ENCODE measurements around the gene FBXO22.
A peak's percentile ranks its signal among the peaks of the same experiment; 100 is the strongest.

Gene FBXO22

DNA sequence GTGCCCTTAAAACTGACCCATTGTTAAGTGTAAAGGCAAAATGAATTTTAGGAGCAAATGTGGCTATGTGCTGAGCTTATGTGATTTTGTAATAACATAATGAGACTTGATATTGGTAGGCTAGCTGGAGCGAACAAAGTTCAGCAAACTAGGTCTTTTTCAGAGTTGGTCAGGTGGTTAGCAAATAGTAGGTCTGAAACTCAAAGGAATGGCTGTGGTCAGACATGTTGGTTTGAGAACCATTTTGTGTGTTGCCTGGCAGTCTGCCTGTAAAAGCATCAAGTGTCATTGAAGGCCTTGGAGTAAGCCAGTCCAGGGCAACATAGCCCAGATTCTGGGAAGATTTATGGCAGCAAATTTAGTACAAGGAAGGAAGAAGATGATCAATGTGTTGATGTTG is 16.4 kb downstream of the FBXO22 start:
- no peak overlapping the region for H3K4me3 ChIP-seq (ENCODE audit: low read depth, low read length)
- TF ChIP-seq, protein P1, sequence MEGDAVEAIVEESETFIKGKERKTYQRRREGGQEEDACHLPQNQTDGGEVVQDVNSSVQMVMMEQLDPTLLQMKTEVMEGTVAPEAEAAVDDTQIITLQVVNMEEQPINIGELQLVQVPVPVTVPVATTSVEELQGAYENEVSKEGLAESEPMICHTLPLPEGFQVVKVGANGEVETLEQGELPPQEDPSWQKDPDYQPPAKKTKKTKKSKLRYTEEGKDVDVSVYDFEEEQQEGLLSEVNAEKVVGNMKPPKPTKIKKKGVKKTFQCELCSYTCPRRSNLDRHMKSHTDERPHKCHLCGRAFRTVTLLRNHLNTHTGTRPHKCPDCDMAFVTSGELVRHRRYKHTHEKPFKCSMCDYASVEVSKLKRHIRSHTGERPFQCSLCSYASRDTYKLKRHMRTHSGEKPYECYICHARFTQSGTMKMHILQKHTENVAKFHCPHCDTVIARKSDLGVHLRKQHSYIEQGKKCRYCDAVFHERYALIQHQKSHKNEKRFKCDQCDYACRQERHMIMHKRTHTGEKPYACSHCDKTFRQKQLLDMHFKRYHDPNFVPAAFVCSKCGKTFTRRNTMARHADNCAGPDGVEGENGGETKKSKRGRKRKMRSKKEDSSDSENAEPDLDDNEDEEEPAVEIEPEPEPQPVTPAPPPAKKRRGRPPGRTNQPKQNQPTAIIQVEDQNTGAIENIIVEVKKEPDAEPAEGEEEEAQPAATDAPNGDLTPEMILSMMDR (conservative IDR thresholded peaks at IDR 0.05; ENCODE audit: low read depth, low read length), result no peak
- peak; percentile 63 for DNase-seq (ENCODE audit: low read depth)

DNA sequence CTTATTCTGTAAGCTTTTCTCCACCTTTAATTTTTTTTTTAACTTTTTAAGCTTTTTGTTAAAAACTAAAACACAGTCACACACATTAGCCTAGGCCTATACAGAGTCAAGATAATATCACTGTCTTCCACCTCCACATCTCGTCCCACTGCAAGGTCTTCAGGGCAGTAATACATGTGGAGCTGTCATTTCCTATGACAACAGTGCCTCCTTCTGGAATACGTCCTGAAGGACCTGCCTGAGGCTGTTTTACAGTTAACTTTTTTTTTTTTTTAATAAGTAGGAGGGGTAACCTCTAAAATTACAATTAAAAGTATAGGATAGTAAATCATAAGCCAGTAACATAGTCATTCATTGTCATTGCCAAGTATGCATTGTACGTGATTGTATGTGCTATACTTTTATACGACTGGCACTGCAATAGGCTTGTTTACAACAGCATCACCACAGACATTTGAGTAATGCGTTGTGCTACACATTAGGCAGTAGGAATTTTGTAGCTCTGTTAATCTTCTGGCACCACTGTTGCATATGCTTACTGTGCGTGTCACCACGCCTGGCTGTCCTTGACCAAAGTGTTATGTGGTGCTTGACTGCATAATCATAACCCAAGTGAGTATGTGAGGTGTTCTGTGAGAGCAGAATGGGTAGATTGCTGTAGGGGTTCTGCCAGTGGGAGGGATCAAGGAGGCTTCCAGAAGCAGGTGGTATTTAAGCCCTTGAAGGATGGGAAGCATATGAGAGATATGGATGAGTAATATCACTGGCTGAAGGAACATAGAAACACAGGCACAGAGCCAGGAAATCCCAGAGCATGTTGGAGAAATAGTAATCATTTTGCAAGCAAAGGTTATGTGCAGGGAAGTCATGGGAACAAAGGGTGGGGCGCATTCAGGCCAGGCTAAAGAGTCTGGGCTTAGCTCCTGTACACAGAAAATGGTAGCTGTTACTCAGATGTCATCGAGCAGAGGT is 18.3 kb downstream of the FBXO22 start:
- no peak overlapping the region for H3K4me3 ChIP-seq (ENCODE audit: low read depth, low read length)
- peak; percentile 90 for DNase-seq (ENCODE audit: low read depth)
- TF ChIP-seq, protein P1 (conservative IDR thresholded peaks at IDR 0.05; ENCODE audit: low read depth, low read length), result peak; percentile 64

DNA sequence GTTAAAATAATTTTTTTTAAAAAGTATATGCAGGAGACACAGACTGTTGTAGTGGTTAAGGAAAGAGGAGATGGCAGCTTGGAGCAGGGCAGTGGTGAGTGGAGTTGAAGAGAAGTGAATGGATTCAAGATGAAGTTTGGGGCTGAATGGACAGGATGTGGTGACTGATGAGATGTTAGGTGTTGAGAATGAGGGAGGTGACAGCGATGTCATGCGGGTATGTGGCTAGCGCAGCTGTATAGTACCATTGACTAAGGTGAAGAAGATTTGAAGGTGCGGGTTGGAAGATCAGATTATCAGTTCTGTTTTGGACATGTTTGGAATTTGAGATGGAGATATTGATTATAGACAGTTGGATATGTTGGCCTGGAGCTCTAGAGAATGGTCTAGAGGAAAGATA is 20.1 kb downstream of the FBXO22 start:
- no peak for DNase-seq (ENCODE audit: low read depth)
- no peak overlapping the region for H3K4me3 ChIP-seq (ENCODE audit: low read depth, low read length)
- TF ChIP-seq, protein P1 (conservative IDR thresholded peaks at IDR 0.05; ENCODE audit: low read depth, low read length), result no peak

DNA sequence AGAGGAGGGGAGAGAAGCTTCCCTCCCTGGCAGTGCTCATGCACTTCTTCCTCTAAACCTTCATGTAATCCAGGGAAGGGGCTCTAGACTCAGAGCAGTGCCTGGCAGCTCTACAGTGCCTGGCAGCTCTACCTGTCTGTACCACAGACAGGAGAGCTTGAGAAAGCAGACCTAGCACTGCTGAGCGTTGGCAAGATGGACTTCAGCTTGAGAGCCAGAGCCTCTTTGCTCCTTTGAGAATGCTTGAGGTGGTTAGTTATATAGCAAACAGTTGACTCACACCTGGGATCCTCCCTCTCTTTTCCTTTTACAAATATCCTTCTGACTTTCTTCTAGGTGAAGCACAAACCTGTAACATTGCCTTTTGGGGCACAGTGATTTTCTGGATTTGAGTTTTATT is 20.9 kb downstream of the FBXO22 start:
- DNase-seq (ENCODE audit: low read depth), result no peak
- no peak overlapping the region for H3K4me3 ChIP-seq (ENCODE audit: low read depth, low read length)
- TF ChIP-seq, protein P1 (conservative IDR thresholded peaks at IDR 0.05; ENCODE audit: low read depth, low read length), result no peak

DNA sequence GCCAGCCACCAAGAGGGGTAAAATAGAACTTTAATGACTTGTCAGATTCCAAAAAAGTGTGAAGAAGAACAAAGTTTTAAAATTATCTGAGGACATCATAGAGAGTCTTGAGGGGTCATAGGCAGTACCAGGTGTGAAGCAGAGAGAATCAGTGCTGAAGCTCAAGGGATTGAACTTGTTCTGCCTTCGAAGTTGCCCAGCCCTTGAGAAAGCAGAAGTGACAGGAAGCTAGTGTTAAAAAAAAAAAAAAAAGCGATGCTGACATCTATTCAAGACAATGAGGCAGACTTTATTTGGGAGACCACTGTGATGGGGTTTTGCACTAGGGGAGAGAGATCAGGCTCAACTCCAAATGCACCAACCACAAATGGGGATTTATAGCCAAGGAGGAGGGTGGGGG is 21.8 kb downstream of the FBXO22 start:
- no peak overlapping the region for H3K4me3 ChIP-seq (ENCODE audit: low read depth, low read length)
- no peak for DNase-seq (ENCODE audit: low read depth)
- TF ChIP-seq, protein P1 (conservative IDR thresholded peaks at IDR 0.05; ENCODE audit: low read depth, low read length), result no peak

DNA sequence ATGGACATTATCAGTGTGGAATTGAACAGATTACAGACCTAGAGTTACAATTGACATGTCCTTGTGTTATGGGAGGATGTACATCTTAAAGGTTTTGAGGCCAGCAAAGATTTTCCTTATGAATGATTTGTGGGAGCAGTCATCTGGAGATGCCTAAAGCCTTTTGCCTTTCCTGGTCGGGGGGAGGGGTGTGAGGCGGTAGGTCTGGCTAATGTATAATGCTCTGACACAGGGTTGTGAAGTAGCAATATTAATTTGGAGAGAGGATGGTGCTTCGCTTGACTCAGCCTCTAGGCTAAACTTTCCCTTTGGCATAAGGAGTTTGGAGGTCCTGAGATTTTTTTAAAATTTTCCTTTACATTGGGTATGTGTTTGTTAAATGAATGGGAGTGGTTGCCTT is 23.3 kb downstream of the FBXO22 start:
- H3K4me3 ChIP-seq (ENCODE audit: low read depth, low read length), result no peak overlapping the region
- DNase-seq (ENCODE audit: low read depth), result no peak
- TF ChIP-seq, protein P1 (conservative IDR thresholded peaks at IDR 0.05; ENCODE audit: low read depth, low read length), result no peak

DNA sequence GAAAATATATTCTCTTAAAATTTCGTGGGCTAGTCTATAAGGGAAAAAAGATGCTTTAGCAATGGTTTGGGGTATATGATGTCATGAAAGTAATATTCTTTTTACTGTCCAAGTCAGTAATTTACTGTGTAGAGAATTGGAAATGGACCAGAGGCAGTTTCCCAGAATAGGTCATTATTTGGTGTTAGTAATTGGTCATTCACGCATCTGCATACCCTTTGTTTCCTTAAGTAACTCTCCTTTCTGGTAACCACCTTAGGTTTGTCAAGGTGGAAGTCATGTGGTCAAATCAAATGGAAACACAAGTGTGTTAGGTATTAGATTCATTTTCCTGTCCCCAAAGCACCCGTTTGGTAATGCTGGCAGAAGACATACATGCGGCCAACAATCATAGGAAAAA is 23.9 kb downstream of the FBXO22 start:
- DNase-seq (ENCODE audit: low read depth), result no peak
- TF ChIP-seq, protein P1 (conservative IDR thresholded peaks at IDR 0.05; ENCODE audit: low read depth, low read length), result no peak
- H3K4me3 ChIP-seq (ENCODE audit: low read depth, low read length), result no peak overlapping the region
